ENCODE results near the gene EDIL3. TPM values are rescaled to one million over a fixed set of nuclear protein-coding genes. Genes with fewer than 3 reads are reported as not detected.

Gene EDIL3
- total and polyA plus RNA-seq, 2 of the 8 experiments (the other 6 are each of a cell fraction or from before 2014, with no cell fraction given) = 14.7 to 47.2 TPM

- 86% methylated on average over 3 of the region's 3 CpGs; no CpG with 5 or more reads in 1 of the 2 experiments for WGBS, 2 experiments (ENCODE audit: extremely low coverage in 1 of 2, insufficient coverage in 1 of 2, insufficient read length in 1 of 2, insufficient replicate concordance in 2 of 2, low coverage in 1 of 2, low lambda C conversion rate in 2 of 2, missing lambda C conversion rate in 1 of 2)
- DNase-seq (ENCODE audit: low read depth in 1 of 2, low spot score in 2 of 2) = no peak
- H3K4me1 ChIP-seq (replicated peaks in 1 of 4; ENCODE audit: control insufficient read depth in 3 of 4, insufficient read depth in 4 of 4, low read length in 3 of 4) = no peaks in the 10 kb centered on the region
- ChIA-PET CTCF (ENCODE audit: partially characterized antibody) (no interaction called here), POLR2A (ENCODE audit: partially characterized antibody) (no interaction called here)
- no peak overlapping the region for H4K8ac ChIP-seq (ENCODE audit: extremely low read depth, insufficient read depth, low read length)
- no peak overlapping the region for H3K14ac ChIP-seq (ENCODE audit: insufficient read length)
- no peak overlapping the region for H2BK15ac ChIP-seq (ENCODE audit: low read length)
- H2BK120ac ChIP-seq (replicated peaks; ENCODE audit: low read depth, low read length) = no peak overlapping the region
- no peak overlapping the region for H2AFZ ChIP-seq (ENCODE audit: low read length)
- no peak for TF ChIP-seq PHF8 (conservative IDR thresholded peaks at IDR 0.05; ENCODE audit: low read depth, low read length)
- no peak for TF ChIP-seq SIN3A (conservative IDR thresholded peaks at IDR 0.05 in 1 of 2, IDR thresholded peaks at IDR 0.05 in 1 of 2; ENCODE audit: low read depth in 1 of 2, low read length in 2 of 2)
- no peak for TF ChIP-seq POLR2AphosphoS5 (IDR thresholded peaks at IDR 0.05; ENCODE audit: low read depth, low read length)
- no peak for TF ChIP-seq KDM4A (IDR thresholded peaks at IDR 0.05; ENCODE audit: low read depth, low read length, severe bottlenecking)
- no peak for TF ChIP-seq TBP (IDR thresholded peaks at IDR 0.05; ENCODE audit: low read depth, low read length)
- no peak for TF ChIP-seq RBBP5 (IDR thresholded peaks at IDR 0.05; ENCODE audit: borderline replicate concordance, low read depth, low read length)
- TF ChIP-seq EGR1 (IDR thresholded peaks at IDR 0.05; ENCODE audit: borderline replicate concordance, low read depth, low read length) = no peak
- no peak for TF ChIP-seq YY1 (IDR thresholded peaks at IDR 0.05; ENCODE audit: low read depth, low read length)
- TF ChIP-seq ASH2L (IDR thresholded peaks at IDR 0.05; ENCODE audit: low read length) = no peak
- H4K20me1 ChIP-seq (replicated peaks in 1 of 2; ENCODE audit: control insufficient read depth in 1 of 2, insufficient read depth in 2 of 2, low read length in 2 of 2) = no peaks in the 10 kb centered on the region
- no peak overlapping the region for H3K4ac ChIP-seq (replicated peaks; ENCODE audit: insufficient read length, low read depth, low read length)
- H2BK20ac ChIP-seq (ENCODE audit: low read length) = no peak overlapping the region
- no peak overlapping the region for H3K56ac ChIP-seq (replicated peaks; ENCODE audit: insufficient read length, low read depth, low read length)
- H4K5ac ChIP-seq (ENCODE audit: insufficient read length, low read depth, low read length) = no peak overlapping the region
- H3K79me1 ChIP-seq (ENCODE audit: low read depth, low read length) = no peaks in the 10 kb centered on the region; the same call in 1 of the 2 replicates
- no peaks in the 10 kb centered on the region for H3K79me2 ChIP-seq (ENCODE audit: control insufficient read depth in 1 of 2, insufficient read depth in 2 of 2, low read length in 2 of 2)
- H3K18ac ChIP-seq (ENCODE audit: extremely low read depth, low read length) = no peak overlapping the region
- H3K23me2 ChIP-seq (ENCODE audit: low read depth, low read length) = no peaks in the 10 kb centered on the region
- H4K91ac ChIP-seq (replicated peaks; ENCODE audit: insufficient read length, low read length) = no peak overlapping the region
- no peak overlapping the region for H3K27ac ChIP-seq (ENCODE audit: low read depth, low read length)
- H3K36me3 ChIP-seq (ENCODE audit: control insufficient read depth in 2 of 4, insufficient read depth in 4 of 4, low read length in 3 of 4) = no peaks in the 10 kb centered on the region
- H2BK12ac ChIP-seq (ENCODE audit: low read depth, low read length) = no peak overlapping the region
- no peak overlapping the region for H2BK5ac ChIP-seq (ENCODE audit: low read depth, low read length)
- peaks cover 0 to 1% (median 0%) of the 10 kb centered on the region in 4 experiments; a peak in 1 of 7 replicates for H3K27me3 ChIP-seq (replicated peaks in 1 of 4; ENCODE audit: control insufficient read depth in 3 of 4, extremely low read depth in 1 of 4, insufficient read depth in 3 of 4, low read length in 3 of 4)
- no peak overlapping the region for H3K4me3 ChIP-seq (ENCODE audit: extremely low read depth in 1 of 4, insufficient read depth in 2 of 4, low read depth in 3 of 4, low read length in 4 of 4)
- no peak overlapping the region for H3K4me2 ChIP-seq (ENCODE audit: insufficient read depth in 1 of 2, low read depth in 2 of 2, low read length in 2 of 2)
- H3K9ac ChIP-seq (replicated peaks in 1 of 4; ENCODE audit: extremely low read depth in 1 of 4, low read depth in 3 of 4, low read length in 3 of 4) = no peak overlapping the region
- no peak overlapping the region for H3K23ac ChIP-seq (ENCODE audit: insufficient read length)
- no peaks in the 10 kb centered on the region for H3K9me3 ChIP-seq (ENCODE audit: insufficient read depth in 2 of 2, low read depth in 1 of 2, low read length in 1 of 2)
- H2AK5ac ChIP-seq (ENCODE audit: low read depth, low read length) = no peak overlapping the region
- FAIRE-seq = no peak
Observed at GRCh38 chr5:84125216-84125615, 259.5 kb downstream of the EDIL3 start.

Data from H1 (cell line).